HepG2 (cell line): ENCODE results near the gene FMN2. TPM values are rescaled to one million over a fixed set of nuclear protein-coding genes. Genes with fewer than 3 reads are reported as not detected.

Experiments used
- ATAC-seq: fragments of 200-7000 bp; cut with Tn5 transposase; 3 replicates; pipeline ENCODE4 v1.9.1; 2020; ENCODE audit warnings: mild to moderate bottlenecking, moderate library complexity
- BruUV-seq: library from RNA; stranded (reverse); fragments of 400-500 nt; replicated peaks from 2 replicates; lab custom pipeline; 2021; lab: Mats Ljungman, UMichigan
- CTCF ChIA-PET: fragments of 300-600 bp; formaldehyde crosslinking; extraction: SDS; loops from one replicate; lab custom pipeline; 2021; ENCODE audit warnings: low total read pairs, inconsistent platforms, low intra/inter-chr PET ratio; lab: Yijun Ruan, JAX
- POLR2A ChIA-PET: fragments of 350-600 bp; sonication (Branson Sonifier 250); formaldehyde crosslinking; loops from one replicate; lab custom pipeline; 2020; ENCODE audit warnings: antibody characterized with exemption, inconsistent platforms; lab: Yijun Ruan, JAX
- DNase-seq: peaks from one replicate; pipeline ENCODE4 v3.0.0-alpha.2; 2015; ENCODE audit warnings: low spot score
- FAIRE-seq: peaks from 3 replicates; lab custom pipeline; 2011; peaks lifted over from hg19 to GRCh38; lab: Jason Lieb, UNC
- H2AFZ ChIP-seq: one replicate; pipeline ENCODE4 v1.6.1; 2011; ENCODE audit warnings: low read length, inconsistent platforms
- H3K27ac ChIP-seq: fragments of 300-600 bp; 3 replicates; pipeline ENCODE4 v1.8.0; 2011; ENCODE audit warnings: mixed run types, mild to moderate bottlenecking, mixed read lengths, low read length, inconsistent platforms; ENCODE audit not compliant: insufficient read depth; ENCODE audit errors: extremely low read length
- H3K27me3 ChIP-seq, 2 experiments: fragments of 200-600 bp in 1 of 2; 2 replicates in 1 of 2; 3 replicates in 1 of 2; pipeline versions ENCODE4 v1.6.0 to v1.8.0; 2011; ENCODE audit warnings: low read length in 2 of 2, mild to moderate bottlenecking in 2 of 2, moderate library complexity in 2 of 2, inconsistent platforms in 1 of 2; ENCODE audit not compliant: insufficient read depth in 2 of 2, control insufficient read depth in 1 of 2
- H3K36me3 ChIP-seq, 2 experiments: fragments of 200-600 bp in 1 of 2; replicated peaks in 1 of 2; 2 replicates in 1 of 2; 3 replicates in 1 of 2; pipeline versions ENCODE4 v1.5.1 to v1.8.0; 2011; ENCODE audit warnings: low read length in 2 of 2, inconsistent platforms in 1 of 2; ENCODE audit not compliant: insufficient read depth in 2 of 2, control insufficient read depth in 1 of 2
- H3K4me1 ChIP-seq: 2 replicates; pipeline ENCODE4 v1.5.1; 2012; ENCODE audit warnings: low read length, inconsistent platforms; ENCODE audit not compliant: insufficient read depth
- H3K4me2 ChIP-seq: 2 replicates; pipeline ENCODE4 v1.6.0; 2011; ENCODE audit warnings: low read depth, low read length, inconsistent platforms
- H3K4me3 ChIP-seq, 3 experiments: fragments of 200-600 bp in 1 of 3; sonication (generic), shearing (Covaris generic) in 1 of 3; replicated peaks in 1 of 3; 2 replicates each; pipeline ENCODE4 v1.5.1; 2011 to 2016; ENCODE audit warnings: low read length in 3 of 3, inconsistent platforms in 2 of 3, low read depth in 2 of 3, mild to moderate bottlenecking in 2 of 3, control low read depth in 1 of 3, mixed read lengths in 1 of 3; ENCODE audit not compliant: insufficient read depth in 1 of 3
- H3K79me2 ChIP-seq: one replicate; pipeline ENCODE4 v1.6.1; 2011; ENCODE audit warnings: low read length, inconsistent platforms; ENCODE audit not compliant: insufficient read depth
- H3K9ac ChIP-seq: 2 replicates; pipeline ENCODE4 v1.6.0; 2011; ENCODE audit warnings: mild to moderate bottlenecking, low read depth, low read length, inconsistent platforms; ENCODE audit not compliant: insufficient read depth
- H3K9me3 ChIP-seq: 2 replicates; pipeline ENCODE4 v1.5.1; 2012; ENCODE audit warnings: mild to moderate bottlenecking, low read length
- H4K20me1 ChIP-seq: 2 replicates; pipeline ENCODE4 v1.6.0; 2011; ENCODE audit warnings: inconsistent platforms, mild to moderate bottlenecking, low read length, moderate library complexity; ENCODE audit not compliant: insufficient read depth
- DNMT1 ChIP-seq: sonication (generic); formaldehyde crosslinking; IDR thresholded peaks from 2 replicates; pipeline ENCODE4 v1.5.1; 2020; ENCODE audit warnings: mild to moderate bottlenecking, missing genetic modification reagents
- GABPA ChIP-seq, 2 experiments: IDR thresholded peaks; 2 replicates each; pipeline ENCODE4 v1.6.1; 2011 to 2016; ENCODE audit warnings: low read depth in 2 of 2, low read length in 1 of 2, missing biosample characterization in 1 of 2, missing genetic modification characterization in 1 of 2
- MNT ChIP-seq: fragments of 450-650 bp; IDR thresholded peaks from 2 replicates; pipeline ENCODE4 v1.6.1; 2016
- MTF2 ChIP-seq: sonication (generic); formaldehyde crosslinking; IDR thresholded peaks from 2 replicates; pipeline ENCODE4 v1.5.0; 2020; ENCODE audit warnings: missing genetic modification reagents, borderline replicate concordance
- NFIC ChIP-seq: IDR thresholded peaks from 2 replicates; pipeline ENCODE4 v1.6.1; 2012; ENCODE audit warnings: mild to moderate bottlenecking, low read length, inconsistent platforms
- NR3C1 ChIP-seq: sonication (generic); formaldehyde crosslinking; IDR thresholded peaks from 2 replicates; pipeline ENCODE4 v1.4.0; 2020; ENCODE audit warnings: missing genetic modification reagents
- NRL ChIP-seq: sonication (generic); formaldehyde crosslinking; IDR thresholded peaks from 2 replicates; pipeline ENCODE4 v1.5.0; 2020; ENCODE audit warnings: missing genetic modification reagents, mild to moderate bottlenecking, moderate library complexity, borderline replicate concordance
- POGZ ChIP-seq: sonication (generic); formaldehyde crosslinking; IDR thresholded peaks from 2 replicates; pipeline ENCODE4 v1.4.0; 2020; ENCODE audit warnings: mild to moderate bottlenecking, missing genetic modification reagents
- RELA ChIP-seq: sonication (generic); formaldehyde crosslinking; IDR thresholded peaks from 2 replicates; pipeline ENCODE4 v1.4.0; 2020; ENCODE audit warnings: missing genetic modification reagents
- TMF1 ChIP-seq: sonication (generic); formaldehyde crosslinking; IDR thresholded peaks from 2 replicates; pipeline ENCODE4 v1.8.1; 2022; ENCODE audit warnings: low read depth, missing genetic modification reagents
- ZNF446 ChIP-seq: sonication (generic); formaldehyde crosslinking; IDR thresholded peaks from 2 replicates; pipeline ENCODE4 v1.5.0; 2020; ENCODE audit warnings: mild to moderate bottlenecking, missing genetic modification reagents
- ZNF709 ChIP-seq: sonication (generic); formaldehyde crosslinking; IDR thresholded peaks from 2 replicates; pipeline ENCODE4 v1.5.0; 2020; ENCODE audit warnings: mild to moderate bottlenecking, missing genetic modification reagents
- ZNF75D ChIP-seq: sonication (generic); formaldehyde crosslinking; IDR thresholded peaks from 2 replicates; pipeline ENCODE4 v1.8.1; 2023; ENCODE audit warnings: missing genetic modification reagents, mild to moderate bottlenecking, borderline replicate concordance
- WGBS: methylation state at CpG from one replicate; pipeline ENCODE4 v1.1.6; 2017; ENCODE audit warnings: low lambda C conversion rate; 5-methylcytosine and 5-hydroxymethylcytosine counted together
- in situ Hi-C: cut with HindIII; loops from 2 replicates; pipeline ENCODE4 v1.10.0; 2017; ENCODE audit warnings: low pct_unique_long_range_greater_than_20kb; ENCODE audit not compliant: extremely low pct_ligation_motif_present
- intact Hi-C: fragments of 100-400 bp; cut with micrococcal nuclease; formaldehyde crosslinking; loops from one replicate; pipeline ENCODE4 v1.10.0; 2022; ENCODE audit not compliant: unreplicated experiment
- polyA plus RNA-seq, 8 experiments: library from polyadenylated mRNA; depleted of rRNA in 3 of 8; stranded (reverse) in 7 of 8; unstranded in 1 of 8; fragments of >200 nt; fragmentation: Illumina TruSeq in 4 of 8; extraction: Trizol in 4 of 8; gene quantifications; 2 replicates each; pipeline versions ENCODE4 v1.2.1 to v1.2.3, GENCODE V29; 2011 to 2016; ENCODE audit warnings: low read depth in 4 of 8, missing spikeins in 1 of 8, mixed read lengths in 1 of 8; ENCODE audit not compliant: insufficient read depth in 1 of 8
- total RNA-seq, 5 experiments: library from RNA; depleted of rRNA; stranded (reverse); fragments of >200 nt; fragmentation: Illumina TruSeq; extraction: Trizol; gene quantifications; 2 replicates each; pipeline ENCODE4 v1.2.3, GENCODE V29; 2016; ENCODE audit warnings: low read depth in 1 of 5
- TF ChIP-seq, protein P1 (sequence below): sonication (generic); formaldehyde crosslinking; IDR thresholded peaks from 2 replicates; pipeline ENCODE4 v1.5.0; 2020; ENCODE audit warnings: mild to moderate bottlenecking, missing genetic modification reagents, borderline replicate concordance

Gene FMN2
- total and polyA plus RNA-seq, 2 of the 13 experiments (the other 11 are each of a cell fraction or from before 2014, with no cell fraction given) = not detected

DNA sequence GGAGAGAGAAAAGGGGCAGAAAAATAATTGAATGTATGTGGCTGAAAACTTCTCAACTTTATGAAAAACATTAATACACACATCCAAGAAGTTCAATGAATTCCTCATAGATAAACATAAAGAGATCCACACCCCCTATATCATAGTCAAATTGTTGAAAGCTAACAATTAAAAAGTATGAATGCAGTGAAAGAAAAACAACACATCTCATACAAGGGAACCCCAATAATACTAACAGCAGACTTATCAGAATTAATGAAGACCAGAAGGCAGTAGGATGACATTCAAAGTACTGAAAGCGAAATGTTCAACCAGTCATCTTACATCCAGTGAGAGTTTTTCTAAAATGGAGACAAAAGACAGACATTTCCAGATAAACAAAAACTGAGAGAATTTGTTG, 134.4 kb downstream of the FMN2 start:
- H4K20me1 ChIP-seq = no peaks in the 10 kb centered on the region
- no peak overlapping the region for H3K27ac ChIP-seq
- ATAC-seq (no peak), DNase-seq (no peak), FAIRE-seq (no peak)
- 3% methylated on average over 1 of the region's 1 CpG for WGBS
- H3K27me3 ChIP-seq = no peaks in the 10 kb centered on the region
- no peak overlapping the region for H3K4me3 ChIP-seq
- H3K36me3 ChIP-seq = no peaks in the 10 kb centered on the region
- H3K9ac ChIP-seq = no peak overlapping the region
- H3K79me2 ChIP-seq = no peaks in the 10 kb centered on the region
- intact Hi-C loops (no loop called here), in situ Hi-C loops (no loop called here)
- TF ChIP-seq MNT (no peak), DNMT1 (no peak), NRL (CRISPR knock-in tag) (no peak), MTF2 (no peak), ZNF446 (no peak), NR3C1 (CRISPR knock-in tag) (no peak), TMF1 (CRISPR knock-in tag) (no peak), GABPA (IDR thresholded peaks at IDR 0.05; ENCODE audit: low read depth, low read length) (no peak), GABPA (CRISPR knock-in tag; IDR thresholded peaks at IDR 0.05; ENCODE audit: low read depth) (no peak), ZNF709 (CRISPR knock-in tag) (no peak), POGZ (CRISPR knock-in tag) (no peak), NFIC (no peak), ZNF75D (no peak), RELA (CRISPR knock-in tag) (no peak)
- TF ChIP-seq, protein P1, sequence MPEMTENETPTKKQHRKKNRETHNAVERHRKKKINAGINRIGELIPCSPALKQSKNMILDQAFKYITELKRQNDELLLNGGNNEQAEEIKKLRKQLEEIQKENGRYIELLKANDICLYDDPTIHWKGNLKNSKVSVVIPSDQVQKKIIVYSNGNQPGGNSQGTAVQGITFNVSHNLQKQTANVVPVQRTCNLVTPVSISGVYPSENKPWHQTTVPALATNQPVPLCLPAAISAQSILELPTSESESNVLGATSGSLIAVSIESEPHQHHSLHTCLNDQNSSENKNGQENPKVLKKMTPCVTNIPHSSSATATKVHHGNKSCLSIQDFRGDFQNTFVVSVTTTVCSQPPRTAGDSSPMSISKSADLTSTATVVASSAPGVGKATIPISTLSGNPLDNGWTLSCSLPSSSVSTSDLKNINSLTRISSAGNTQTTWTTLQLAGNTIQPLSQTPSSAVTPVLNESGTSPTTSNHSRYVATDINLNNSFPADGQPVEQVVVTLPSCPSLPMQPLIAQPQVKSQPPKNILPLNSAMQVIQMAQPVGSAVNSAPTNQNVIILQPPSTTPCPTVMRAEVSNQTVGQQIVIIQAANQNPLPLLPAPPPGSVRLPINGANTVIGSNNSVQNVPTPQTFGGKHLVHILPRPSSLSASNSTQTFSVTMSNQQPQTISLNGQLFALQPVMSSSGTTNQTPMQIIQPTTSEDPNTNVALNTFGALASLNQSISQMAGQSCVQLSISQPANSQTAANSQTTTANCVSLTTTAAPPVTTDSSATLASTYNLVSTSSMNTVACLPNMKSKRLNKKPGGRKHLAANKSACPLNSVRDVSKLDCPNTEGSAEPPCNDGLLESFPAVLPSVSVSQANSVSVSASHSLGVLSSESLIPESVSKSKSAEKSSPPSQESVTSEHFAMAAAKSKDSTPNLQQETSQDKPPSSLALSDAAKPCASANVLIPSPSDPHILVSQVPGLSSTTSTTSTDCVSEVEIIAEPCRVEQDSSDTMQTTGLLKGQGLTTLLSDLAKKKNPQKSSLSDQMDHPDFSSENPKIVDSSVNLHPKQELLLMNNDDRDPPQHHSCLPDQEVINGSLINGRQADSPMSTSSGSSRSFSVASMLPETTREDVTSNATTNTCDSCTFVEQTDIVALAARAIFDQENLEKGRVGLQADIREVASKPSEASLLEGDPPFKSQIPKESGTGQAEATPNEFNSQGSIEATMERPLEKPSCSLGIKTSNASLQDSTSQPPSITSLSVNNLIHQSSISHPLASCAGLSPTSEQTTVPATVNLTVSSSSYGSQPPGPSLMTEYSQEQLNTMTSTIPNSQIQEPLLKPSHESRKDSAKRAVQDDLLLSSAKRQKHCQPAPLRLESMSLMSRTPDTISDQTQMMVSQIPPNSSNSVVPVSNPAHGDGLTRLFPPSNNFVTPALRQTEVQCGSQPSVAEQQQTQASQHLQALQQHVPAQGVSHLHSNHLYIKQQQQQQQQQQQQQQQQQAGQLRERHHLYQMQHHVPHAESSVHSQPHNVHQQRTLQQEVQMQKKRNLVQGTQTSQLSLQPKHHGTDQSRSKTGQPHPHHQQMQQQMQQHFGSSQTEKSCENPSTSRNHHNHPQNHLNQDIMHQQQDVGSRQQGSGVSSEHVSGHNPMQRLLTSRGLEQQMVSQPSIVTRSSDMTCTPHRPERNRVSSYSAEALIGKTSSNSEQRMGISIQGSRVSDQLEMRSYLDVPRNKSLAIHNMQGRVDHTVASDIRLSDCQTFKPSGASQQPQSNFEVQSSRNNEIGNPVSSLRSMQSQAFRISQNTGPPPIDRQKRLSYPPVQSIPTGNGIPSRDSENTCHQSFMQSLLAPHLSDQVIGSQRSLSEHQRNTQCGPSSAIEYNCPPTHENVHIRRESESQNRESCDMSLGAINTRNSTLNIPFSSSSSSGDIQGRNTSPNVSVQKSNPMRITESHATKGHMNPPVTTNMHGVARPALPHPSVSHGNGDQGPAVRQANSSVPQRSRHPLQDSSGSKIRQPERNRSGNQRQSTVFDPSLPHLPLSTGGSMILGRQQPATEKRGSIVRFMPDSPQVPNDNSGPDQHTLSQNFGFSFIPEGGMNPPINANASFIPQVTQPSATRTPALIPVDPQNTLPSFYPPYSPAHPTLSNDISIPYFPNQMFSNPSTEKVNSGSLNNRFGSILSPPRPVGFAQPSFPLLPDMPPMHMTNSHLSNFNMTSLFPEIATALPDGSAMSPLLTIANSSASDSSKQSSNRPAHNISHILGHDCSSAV = no peak
- peaks cover 20% of the 10 kb centered on the region; the same call in 1 of the 2 replicates for H3K9me3 ChIP-seq
- ChIA-PET CTCF (no interaction called here), POLR2A (no interaction called here)
- no peaks in the 10 kb centered on the region for H3K4me1 ChIP-seq
- BruUV-seq = no TSS peak
- H2AFZ ChIP-seq = no peak overlapping the region
- no peak overlapping the region for H3K4me2 ChIP-seq
